Calu3 (cell line): ENCODE results near the gene ZWILCH. TPM values are rescaled to one million over a fixed set of nuclear protein-coding genes. Genes with fewer than 3 reads are reported as not detected.

Experiments
- BruUV-seq: library from RNA; stranded (reverse); fragments of 400-500 nt; replicated peaks from 2 replicates; lab custom pipeline; 2021; lab: Mats Ljungman, UMichigan
- CTCF ChIA-PET: fragments of 300-600 bp; sonication (Branson Sonifier 250); formaldehyde crosslinking; loops from one replicate; lab custom pipeline; 2022; ENCODE audit warnings: antibody characterized with exemption; lab: Charles Lee
- DNase-seq: peaks from one replicate; pipeline ENCODE4 v3.0.0; 2022
- H3K27ac Mint-ChIP-seq: one replicate; pipeline ENCODE4 v1.8.0; 2022; ENCODE audit warnings: mixed read lengths; ENCODE audit not compliant: unreplicated experiment
- H3K27me3 Mint-ChIP-seq: one replicate; pipeline ENCODE4 v1.8.0; 2022; ENCODE audit warnings: mixed read lengths; ENCODE audit not compliant: unreplicated experiment
- H3K36me3 Mint-ChIP-seq: one replicate; pipeline ENCODE4 v1.8.0; 2022; ENCODE audit warnings: mild to moderate bottlenecking, moderate library complexity, mixed read lengths; ENCODE audit not compliant: insufficient read depth, unreplicated experiment
- H3K4me1 Mint-ChIP-seq: one replicate; pipeline ENCODE4 v1.8.0; 2022; ENCODE audit warnings: mild to moderate bottlenecking, low read depth, mixed read lengths; ENCODE audit not compliant: unreplicated experiment
- H3K4me3 Mint-ChIP-seq: one replicate; pipeline ENCODE4 v1.8.0; 2022; ENCODE audit warnings: mild to moderate bottlenecking, low read depth, moderate library complexity, mixed read lengths; ENCODE audit not compliant: unreplicated experiment
- H3K9me3 Mint-ChIP-seq: one replicate; pipeline ENCODE4 v1.8.0; 2022; ENCODE audit warnings: low read depth, mixed read lengths; ENCODE audit not compliant: unreplicated experiment
- intact Hi-C: fragments of 100-400 bp; cut with micrococcal nuclease; formaldehyde crosslinking; loops from one replicate; pipeline ENCODE4 v1.10.0; 2022; ENCODE audit not compliant: unreplicated experiment
- total RNA-seq: library from RNA; stranded (reverse); gene quantifications from 2 replicates; pipeline ENCODE4 v1.2.3, GENCODE V29; 2022
- TF ChIP-seq, protein P1 (sequence below): fragments of 200-600 bp; IDR thresholded peaks from one replicate; pipeline ENCODE4 v1.8.0; 2022; ENCODE audit warnings: antibody characterized with exemption; ENCODE audit not compliant: unreplicated experiment

ZWILCH gene
- total RNA-seq, 1 experiment from 2014 or later: 34.5 TPM

DNA sequence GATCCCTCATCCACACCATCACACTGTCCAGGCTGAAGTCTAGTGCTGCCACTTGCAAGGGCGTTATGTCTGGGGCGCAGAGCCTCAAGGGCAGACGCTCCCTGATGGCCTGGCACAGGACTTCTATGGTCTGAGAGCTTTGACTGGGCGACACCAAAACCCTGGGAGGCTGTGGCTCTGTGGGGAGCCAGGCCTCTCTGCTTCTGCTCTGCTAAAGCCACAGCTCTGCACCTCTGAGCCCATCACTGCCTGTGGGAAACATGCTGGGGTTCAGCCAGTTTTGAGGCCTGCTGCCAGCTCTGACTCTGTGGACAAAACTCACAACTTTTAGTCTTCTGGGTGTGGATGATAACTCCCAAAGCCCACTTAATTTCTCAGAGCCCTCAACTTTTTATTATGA lies 67.0 kb downstream of the ZWILCH start:
- no TSS peak for BruUV-seq
- no peaks in the 10 kb centered on the region for H3K36me3 Mint-ChIP-seq
- CTCF ChIA-PET: no interaction called here
- peaks cover under 1% of the 10 kb centered on the region for H3K4me1 Mint-ChIP-seq
- no peak overlapping the region for H3K27ac Mint-ChIP-seq
- H3K27me3 Mint-ChIP-seq: peaks cover 17% of the 10 kb centered on the region
- intact Hi-C loops: no loop called here
- TF ChIP-seq, protein P1, sequence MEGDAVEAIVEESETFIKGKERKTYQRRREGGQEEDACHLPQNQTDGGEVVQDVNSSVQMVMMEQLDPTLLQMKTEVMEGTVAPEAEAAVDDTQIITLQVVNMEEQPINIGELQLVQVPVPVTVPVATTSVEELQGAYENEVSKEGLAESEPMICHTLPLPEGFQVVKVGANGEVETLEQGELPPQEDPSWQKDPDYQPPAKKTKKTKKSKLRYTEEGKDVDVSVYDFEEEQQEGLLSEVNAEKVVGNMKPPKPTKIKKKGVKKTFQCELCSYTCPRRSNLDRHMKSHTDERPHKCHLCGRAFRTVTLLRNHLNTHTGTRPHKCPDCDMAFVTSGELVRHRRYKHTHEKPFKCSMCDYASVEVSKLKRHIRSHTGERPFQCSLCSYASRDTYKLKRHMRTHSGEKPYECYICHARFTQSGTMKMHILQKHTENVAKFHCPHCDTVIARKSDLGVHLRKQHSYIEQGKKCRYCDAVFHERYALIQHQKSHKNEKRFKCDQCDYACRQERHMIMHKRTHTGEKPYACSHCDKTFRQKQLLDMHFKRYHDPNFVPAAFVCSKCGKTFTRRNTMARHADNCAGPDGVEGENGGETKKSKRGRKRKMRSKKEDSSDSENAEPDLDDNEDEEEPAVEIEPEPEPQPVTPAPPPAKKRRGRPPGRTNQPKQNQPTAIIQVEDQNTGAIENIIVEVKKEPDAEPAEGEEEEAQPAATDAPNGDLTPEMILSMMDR: no peak
- no peaks in the 10 kb centered on the region for H3K9me3 Mint-ChIP-seq
- DNase-seq: no peak
- no peak overlapping the region for H3K4me3 Mint-ChIP-seq

DNA sequence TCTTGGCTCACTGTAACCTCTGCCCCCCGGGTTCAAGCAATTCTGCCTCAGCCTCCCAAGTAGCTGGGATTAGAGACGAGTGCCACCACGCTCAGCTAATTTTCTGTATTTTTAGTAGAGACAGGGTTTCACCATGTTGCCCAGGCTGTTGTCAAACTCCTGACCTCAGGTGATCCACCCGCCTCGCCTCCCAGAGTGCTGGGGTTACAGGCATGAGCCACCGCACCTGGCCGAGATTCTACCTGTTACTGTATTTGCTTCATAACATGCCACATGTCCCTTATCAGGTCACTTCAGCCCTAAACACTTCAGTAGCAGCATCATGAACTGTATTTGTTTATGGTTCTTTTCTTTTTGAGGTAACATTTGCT lies 68.2 kb downstream of the ZWILCH start:
- peaks cover 17% of the 10 kb centered on the region for H3K27me3 Mint-ChIP-seq
- CTCF ChIA-PET: no interaction called here
- no peaks in the 10 kb centered on the region for H3K9me3 Mint-ChIP-seq
- TF ChIP-seq, protein P1: no peak
- no peak overlapping the region for H3K27ac Mint-ChIP-seq
- no peaks in the 10 kb centered on the region for H3K36me3 Mint-ChIP-seq
- no peak for DNase-seq
- H3K4me1 Mint-ChIP-seq: no peaks in the 10 kb centered on the region
- intact Hi-C loops: no loop called here
- no TSS peak for BruUV-seq
- no peak overlapping the region for H3K4me3 Mint-ChIP-seq

DNA sequence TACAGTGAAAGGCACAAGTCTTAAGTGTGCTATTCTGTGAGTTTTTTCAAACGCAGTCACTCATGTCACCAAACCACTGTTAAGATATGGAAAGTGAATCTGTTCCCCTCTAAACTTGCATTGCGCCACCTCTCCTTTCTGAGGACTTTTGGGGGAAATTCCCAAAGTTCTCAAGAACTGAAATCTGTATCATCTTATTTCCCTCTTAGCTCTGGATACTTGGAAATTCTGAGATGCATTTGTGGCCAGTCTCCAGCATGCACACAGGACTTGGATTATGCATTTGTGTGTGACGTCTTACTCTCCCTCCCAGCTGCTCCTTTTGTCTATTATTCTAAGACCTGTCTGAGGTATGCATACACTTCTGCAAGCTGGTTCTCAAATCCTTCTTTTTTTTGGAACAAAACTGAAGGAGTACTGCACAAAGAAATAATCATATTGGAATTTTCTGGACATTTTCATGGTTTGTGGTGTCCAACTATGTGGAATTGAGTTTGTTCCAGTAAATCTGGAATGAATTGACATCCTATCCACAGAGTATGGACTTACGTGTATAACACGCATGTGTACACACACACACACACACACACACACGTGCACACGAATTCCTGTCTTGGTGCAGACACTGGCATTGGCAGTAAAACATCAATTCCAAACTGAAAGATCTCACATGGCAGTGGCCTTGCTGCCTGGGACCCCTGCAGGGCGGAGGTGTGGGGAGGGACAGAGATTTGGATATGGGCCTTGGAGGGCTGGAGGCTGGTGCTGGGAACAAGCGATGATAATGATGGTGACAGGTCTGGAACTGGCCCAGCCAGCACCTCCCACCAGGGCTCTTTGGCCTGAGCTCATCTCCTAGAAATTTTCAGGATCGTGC lies 68.8 kb downstream of the ZWILCH start:
- H3K9me3 Mint-ChIP-seq: no peaks in the 10 kb centered on the region
- no peak overlapping the region for H3K27ac Mint-ChIP-seq
- intact Hi-C loops: no loop called here
- no peak for DNase-seq
- H3K4me3 Mint-ChIP-seq: no peak overlapping the region
- no TSS peak for BruUV-seq
- CTCF ChIA-PET: interaction anchor here (0.6 to 1.3 kb wide), 3 partner anchors 8 to 20 kb away, joined by 3 read pairs; no protein-coding TSS in a partner anchor
- peaks cover 17% of the 10 kb centered on the region for H3K27me3 Mint-ChIP-seq
- H3K4me1 Mint-ChIP-seq: no peaks in the 10 kb centered on the region
- TF ChIP-seq, protein P1: no peak
- no peaks in the 10 kb centered on the region for H3K36me3 Mint-ChIP-seq

DNA sequence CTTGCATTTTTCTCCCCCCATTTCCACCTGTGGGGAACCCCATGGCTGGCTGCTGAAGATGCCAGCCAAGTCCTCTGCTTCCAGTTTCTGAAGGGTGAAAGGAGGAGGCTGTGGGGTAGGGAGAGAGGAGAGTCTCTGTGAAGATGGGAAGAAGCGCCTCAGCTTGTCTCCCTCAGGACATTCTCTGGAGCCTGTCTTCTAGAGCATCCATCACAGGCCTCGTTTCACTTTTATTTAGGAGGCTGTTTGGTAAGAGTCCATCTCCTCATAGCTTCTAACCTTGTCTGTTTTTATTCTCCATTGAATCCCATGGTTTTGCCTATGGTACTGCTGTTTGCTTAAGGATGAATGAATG lies 69.4 kb downstream of the ZWILCH start:
- TF ChIP-seq, protein P1: no peak
- H3K9me3 Mint-ChIP-seq: no peaks in the 10 kb centered on the region
- DNase-seq: no peak
- CTCF ChIA-PET: interaction anchor here (0.6 to 1.3 kb wide), 4 partner anchors 8 to 20 kb away, joined by 3 to 4 read pairs (median 3); partner anchors contain the start of gene LCTL
- H3K27me3 Mint-ChIP-seq: peaks cover 17% of the 10 kb centered on the region
- no peaks in the 10 kb centered on the region for H3K4me1 Mint-ChIP-seq
- H3K36me3 Mint-ChIP-seq: no peaks in the 10 kb centered on the region
- no peak overlapping the region for H3K27ac Mint-ChIP-seq
- H3K4me3 Mint-ChIP-seq: no peak overlapping the region
- BruUV-seq: no TSS peak
- intact Hi-C loops: no loop called here
